Effector CD4-positive, alpha-beta T cell (primary cell): ENCODE results near the gene CRB1.
"Not testable (repeated sequence)": the region's sequence is repeated elsewhere in the genome, so short reads cannot be mapped to it uniquely, and the experiment has no call there.

Experiments
- DNase-seq: peaks from one replicate; pipeline ENCODE4 v3.0.0-alpha.2; 2020

The CRB1 gene

DNA sequence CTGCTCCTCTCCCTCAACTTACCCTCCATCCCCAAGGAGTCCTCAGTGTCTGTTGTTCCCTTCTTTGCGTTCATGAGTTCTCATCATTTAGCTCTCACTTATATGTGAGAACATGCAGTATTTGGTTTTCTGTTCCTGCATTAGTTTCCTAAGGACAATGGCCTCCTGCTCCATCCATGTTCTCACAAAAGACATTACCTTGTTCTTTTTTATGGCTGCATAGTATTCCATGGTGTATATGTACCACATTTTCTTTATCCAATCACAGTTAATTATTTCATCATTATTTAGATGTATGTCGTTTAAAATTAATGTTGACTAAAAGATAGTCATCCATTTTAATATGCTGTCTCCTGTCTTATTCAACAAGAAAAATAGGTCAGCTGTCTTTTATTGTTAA lies 134.1 kb downstream of the CRB1 start:
- DNase-seq, result no peak

DNA sequence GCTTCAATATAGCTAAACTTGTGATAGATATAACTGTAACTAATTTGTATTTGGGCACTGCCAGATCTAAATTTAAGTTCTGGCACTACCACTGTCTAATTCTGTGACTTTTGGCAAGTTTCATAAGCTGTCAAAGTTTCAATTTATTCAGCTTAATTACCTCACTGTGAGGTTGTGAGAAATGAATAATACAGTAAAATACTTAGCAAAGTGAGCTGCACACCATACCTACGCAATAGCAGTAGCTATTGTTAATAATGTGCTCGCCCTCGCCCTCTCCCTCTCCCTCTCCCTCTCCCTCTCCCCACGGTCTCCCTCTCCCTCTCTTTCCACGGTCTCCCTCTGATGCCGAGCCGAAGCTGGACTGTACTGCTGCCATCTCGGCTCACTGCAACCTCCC lies 136.7 kb downstream of the CRB1 start:
- not testable (repeated sequence) for DNase-seq

DNA sequence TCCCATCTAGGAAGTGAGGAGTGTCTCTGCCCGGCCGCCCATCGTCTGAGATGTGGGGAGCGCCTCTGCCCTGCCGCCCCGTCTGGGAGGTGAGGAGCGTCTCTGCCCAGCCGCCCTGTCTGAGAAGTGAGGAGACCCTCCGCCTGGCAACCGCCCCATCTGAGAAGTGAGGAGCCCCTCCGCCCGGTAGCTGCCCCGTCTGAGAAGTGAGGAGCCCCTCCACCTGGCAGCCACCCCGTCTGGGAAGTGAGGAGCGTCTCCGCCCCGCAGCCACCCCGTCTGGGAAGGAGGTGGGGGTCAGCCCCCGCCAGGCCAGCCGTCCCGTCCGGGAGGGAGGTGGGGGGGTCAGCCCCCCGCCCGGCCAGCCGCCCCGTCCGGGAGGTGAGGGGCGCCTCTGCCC lies 137.6 kb downstream of the CRB1 start:
- DNase-seq, result not testable (repeated sequence)

DNA sequence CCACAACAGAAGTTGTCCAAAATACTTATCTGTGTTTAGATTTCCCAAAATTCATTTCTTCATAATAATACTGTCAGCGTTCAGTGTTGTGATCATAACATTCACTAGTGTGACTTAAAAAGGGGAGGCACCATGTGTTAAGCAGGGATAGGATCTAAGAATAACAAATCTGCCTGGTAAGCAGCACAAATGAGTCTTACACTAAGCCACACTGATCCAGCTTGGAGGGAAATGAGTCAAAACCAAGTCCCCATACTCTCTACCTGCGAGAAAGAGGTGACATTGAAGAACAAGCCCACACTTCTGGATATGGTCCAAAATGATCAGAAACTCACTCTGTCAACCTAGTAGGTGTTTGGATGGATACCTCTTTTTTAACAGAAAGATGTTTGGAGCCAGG lies 145.5 kb downstream of the CRB1 start:
- DNase-seq, result no peak

GRCh38 chr1:197415221-197415620 lies 147.2 kb downstream of the CRB1 start:
- no peak for DNase-seq

GRCh38 chr1:197418693-197419092 lies 150.6 kb downstream of the CRB1 start:
- DNase-seq, result no peak

- DNase-seq, result no peak
These were observed 154.9 kb downstream of the CRB1 start for GRCh38 chr1:197422993-197423392.

DNA sequence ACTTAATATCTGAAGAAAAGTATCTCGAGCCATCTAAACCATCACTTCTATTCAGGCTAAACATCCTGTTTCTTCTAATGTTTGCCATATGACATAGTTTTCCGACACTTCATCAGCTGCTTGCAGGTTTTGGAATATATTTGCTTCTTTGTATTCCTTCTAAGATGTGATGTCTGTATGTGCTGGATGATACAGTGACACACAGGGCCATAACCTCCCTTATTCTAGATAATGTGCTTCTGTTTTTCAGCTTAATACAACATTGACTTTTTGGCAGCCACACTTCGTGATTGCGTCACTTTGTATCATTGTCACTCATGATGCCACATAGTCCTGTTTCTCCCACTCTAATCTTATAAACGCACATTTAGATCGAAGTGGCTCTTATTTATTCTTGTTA lies 156.3 kb downstream of the CRB1 start:
- DNase-seq, result no peak

DNA sequence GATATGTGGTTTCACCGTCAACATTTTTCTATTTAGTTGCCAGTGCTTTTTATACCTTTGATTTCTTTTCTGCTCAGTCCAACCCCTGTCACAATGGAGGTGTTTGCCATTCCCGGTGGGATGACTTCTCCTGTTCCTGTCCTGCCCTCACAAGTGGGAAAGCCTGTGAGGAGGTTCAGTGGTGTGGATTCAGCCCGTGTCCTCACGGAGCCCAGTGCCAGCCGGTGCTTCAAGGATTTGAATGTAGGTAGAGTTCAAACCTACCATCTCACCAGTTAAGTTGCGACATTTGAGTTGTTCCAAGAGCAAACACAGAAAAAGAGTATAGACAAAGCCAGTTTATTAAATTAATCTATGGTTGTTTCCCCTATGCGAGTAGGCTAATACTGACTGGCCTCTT lies 161.3 kb downstream of the CRB1 start:
- DNase-seq, result no peak

- no peak for DNase-seq
These were observed 167.2 kb downstream of the CRB1 start for GRCh38 chr1:197435224-197435623.

GRCh38 chr1:197437601-197438000 lies 169.5 kb downstream of the CRB1 start:
- DNase-seq, result no peak

DNA sequence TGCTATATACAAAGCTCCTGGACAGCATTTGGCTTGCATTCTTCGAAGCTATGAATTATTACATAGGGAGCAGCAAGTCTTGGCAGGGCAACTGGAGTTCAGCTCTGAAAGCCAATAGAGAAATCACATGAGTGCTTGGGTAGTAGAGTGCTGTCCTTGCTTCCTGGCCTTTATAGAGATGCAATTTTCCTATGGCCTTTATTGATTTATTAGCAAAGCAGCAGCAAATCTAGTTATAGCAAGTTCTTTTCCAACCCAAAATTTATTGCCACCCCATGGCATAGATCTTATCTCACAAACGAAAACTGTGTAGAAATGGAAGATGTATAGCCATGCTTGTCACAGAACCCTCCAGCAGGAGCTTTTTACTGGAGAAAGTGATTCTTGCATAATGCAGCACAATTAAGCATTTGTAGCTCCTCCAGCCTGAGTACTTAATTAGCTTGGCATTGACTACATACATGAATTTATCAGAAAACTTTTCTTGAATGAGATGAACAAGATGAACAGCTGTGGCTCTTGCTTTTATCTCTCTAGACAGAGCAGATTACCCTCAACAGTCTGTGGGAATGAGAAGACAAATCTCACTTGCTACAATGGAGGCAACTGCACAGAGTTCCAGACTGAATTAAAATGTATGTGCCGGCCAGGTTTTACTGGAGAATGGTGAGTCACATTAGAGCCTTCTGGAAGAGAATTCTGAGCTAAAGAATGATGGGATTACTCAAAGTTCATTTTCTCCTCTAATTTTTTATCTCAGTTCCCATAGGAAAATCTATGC lies 170.1 kb downstream of the CRB1 start:
- no peak for DNase-seq

DNA sequence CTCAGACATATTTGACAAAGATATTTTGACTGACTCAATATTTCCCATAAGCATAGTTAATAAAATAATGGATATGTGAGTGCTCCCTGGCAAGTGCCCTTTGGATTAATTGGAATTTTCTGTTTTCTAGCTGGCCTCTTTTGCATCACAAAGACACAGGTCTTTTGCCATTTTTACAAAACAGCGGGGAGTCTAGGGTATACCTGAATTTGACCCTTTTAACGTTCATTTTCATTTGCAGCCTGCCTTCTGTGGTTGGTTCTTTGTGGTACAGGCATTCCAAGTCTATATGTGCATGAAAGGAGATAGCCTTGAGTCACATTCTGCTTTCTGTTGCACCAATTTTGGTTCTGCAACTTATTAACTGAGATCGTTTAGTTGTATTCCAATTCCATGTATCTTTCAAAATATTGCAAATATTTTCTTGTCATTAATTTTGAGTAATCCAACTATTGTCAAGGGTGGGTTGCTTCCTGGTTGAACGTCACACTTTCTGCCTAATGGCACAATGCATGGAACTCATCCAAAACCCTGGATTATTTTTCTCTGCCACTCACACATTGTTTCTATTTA lies 171.7 kb downstream of the CRB1 start:
- no peak for DNase-seq

- DNase-seq, result no peak
These were observed 172.7 kb downstream of the CRB1 start for GRCh38 chr1:197440715-197441114.

DNA sequence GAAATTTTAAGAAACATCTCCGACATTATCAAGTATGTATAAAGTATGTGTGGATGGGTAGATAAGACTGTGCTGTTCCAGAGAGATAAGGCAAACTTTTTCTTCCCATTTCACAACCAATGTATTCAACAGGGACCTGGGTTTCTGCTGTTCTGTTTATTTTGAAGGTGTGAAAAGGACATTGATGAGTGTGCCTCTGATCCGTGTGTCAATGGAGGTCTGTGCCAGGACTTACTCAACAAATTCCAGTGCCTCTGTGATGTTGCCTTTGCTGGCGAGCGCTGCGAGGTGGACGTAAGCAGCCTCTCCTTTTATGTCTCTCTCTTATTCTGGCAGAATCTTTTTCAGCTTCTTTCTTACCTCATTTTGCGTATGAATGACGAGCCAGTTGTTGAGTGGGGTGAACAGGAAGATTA lies 174.0 kb downstream of the CRB1 start:
- no peak for DNase-seq

DNA sequence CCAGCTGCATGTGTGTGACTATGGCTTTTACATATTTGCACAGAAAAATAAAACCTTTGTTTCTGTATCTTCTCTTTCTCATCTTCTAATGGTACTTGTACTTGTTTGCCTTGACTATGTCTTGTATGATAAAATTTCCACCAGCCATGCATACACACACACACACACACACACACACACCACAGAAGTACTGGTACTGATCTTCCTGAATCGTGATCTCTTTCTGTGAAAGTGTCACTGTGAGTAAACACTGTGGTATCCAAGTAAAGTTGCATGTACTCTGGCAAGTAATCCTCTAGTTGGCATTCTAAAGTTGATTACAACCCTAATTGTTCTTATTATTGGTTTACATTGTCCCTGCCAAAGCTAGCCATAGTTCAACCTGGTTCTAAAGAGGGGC lies 176.7 kb downstream of the CRB1 start:
- no peak for DNase-seq

DNA sequence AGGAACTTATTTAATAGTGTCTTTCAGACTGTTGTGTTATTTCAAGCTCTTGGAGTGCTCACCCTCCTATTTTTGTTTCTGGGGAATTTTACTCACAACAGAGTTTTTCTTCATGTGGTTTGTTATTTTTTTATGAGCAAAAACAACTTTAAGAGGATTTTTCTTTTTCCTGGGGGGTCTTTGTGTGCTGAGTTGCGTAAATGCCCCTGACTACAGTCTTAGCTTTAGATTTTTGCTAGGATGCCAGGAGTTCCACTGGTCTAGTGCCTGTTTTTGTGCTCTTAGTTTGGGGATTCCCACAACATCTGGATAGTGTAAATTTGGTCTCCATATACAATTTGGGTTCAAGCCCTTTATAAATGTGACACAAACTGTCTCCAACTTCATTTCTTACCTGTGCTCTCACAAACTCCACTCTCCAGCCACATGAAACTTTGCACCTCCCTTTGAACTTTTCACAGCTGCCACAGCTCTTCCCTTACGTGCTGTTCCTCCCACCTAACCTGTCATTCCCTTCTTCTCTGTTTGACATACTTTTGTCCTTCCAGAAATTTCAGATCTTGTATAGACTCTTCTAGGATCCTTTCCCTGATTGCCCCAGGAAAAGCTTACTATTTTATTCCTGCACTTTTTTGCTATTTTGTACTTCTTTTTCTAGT lies 180.2 kb downstream of the CRB1 start:
- DNase-seq, result no peak

DNA sequence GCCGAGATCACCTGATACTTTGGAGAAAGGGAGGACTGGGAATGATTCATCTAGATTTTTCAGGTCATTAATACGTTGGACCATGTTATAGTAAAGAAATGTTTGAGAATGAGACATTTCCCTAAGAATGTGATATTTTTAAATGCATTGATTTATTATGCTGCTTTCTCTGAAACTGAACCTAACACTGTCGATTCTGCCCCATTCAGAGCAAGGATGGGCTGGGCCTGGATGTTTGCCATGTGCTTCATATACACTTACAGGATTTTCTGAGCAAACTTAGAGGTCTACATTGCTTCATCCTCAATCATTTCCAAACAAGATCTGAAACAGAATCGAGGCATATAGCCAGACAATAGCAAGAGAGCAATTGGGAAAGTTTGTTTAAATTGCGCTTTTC lies 183.3 kb downstream of the CRB1 start:
- DNase-seq, result no peak

DNA sequence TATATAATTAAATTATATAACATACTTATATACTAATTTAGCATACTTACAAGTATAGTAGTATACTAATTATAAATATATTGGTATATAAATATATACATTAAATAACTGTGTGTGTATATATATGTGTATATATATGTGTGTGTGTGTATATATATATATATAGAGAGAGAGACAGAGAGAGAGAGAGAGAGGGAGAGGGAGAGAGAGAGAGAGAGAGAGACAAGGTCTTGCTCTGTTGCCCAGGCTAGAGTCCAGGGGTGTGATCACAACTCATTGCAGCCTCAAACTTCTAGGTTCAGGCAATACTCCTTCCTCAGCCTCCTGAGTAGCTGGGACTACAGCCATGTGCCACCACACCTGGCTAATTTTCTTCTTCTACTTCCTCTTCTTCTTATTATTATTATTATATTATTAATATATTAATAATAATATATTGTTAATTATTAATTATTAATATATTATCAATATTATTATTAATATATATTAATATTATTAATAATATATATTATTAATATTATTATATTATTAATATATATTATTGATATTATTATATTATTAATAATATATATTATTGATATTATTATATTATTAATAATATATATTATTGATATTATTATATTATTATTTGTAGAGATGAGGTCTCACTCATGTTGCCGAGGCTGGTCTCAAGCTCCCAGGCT lies 185.5 kb downstream of the CRB1 start:
- no peak for DNase-seq

DNA sequence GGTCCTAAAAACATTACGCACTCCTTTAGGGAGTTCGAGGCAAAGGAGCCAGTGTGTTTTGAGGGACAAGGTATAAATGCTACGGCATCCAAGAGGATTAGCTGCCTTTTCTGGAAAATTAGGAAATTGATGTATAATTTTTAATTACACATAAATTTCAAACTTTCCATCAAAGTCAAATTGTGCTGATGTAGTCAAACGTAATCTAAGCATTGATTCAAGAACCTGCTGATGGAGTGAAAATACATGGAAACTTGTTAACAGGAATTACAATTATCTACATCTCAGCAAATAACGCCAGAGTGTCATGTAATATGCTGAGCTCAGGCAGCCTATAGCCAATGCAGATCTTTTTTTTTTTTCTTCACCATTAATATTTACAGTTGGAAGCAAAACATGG lies 194.5 kb downstream of the CRB1 start:
- DNase-seq, result no peak

DNA sequence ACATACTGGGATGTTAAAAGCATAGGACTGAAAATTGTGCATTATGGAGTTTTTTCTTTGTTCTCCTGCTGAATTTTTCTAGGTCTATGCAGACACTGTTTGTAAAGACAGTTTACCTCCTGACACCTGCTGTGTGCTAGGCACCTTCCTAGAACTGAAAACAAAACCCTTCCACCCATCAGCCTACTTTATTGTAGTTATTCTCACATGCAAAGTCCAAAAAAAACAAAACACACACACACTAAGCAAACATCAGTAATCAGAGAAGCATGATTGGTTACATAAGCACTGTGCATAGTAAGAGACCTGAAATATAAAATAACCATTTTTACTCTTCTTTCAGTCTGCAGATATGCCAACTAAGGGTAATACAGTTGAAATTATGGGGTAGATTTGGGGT lies 195.1 kb downstream of the CRB1 start:
- no peak for DNase-seq

DNA sequence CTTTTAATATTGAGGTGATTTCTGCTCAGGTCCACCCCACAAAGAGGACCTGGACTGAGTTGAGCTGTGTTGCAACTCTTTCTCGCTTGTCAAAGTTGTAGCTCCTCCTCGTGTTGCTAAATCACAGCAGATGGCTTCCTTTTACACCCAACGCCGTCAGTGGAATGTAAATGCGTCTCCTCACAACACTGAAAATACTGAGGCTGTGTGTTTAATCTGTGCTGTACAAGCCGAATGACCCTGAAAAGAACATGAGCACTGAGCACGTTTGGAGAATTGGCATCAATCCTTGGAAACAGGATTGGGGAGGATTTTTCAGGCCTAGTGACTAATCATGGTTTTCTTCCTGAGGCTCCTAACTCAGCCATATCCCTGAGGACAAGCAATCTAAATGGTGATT lies 196.0 kb downstream of the CRB1 start:
- DNase-seq, result no peak

- DNase-seq, result no peak
These were observed 197.7 kb downstream of the CRB1 start for GRCh38 chr1:197465528-197466327.
